Gastroesophageal sphincter (tissue), 4 donors: Measurements from ENCODE around the gene AHRR. TPM values are rescaled to one million over a fixed set of nuclear protein-coding genes. Genes with fewer than 3 reads are reported as not detected.

Experiments
- ATAC-seq: fragments of 150-250 bp; one replicate; pipeline ENCODE4 v1.9.1; 2016; ENCODE audit warnings: mild to moderate bottlenecking, moderate library complexity
- H3K27ac ChIP-seq, 4 donors: fragments of 200-600 bp; sonication (generic) in 3 of 4; 1 replicate in 3 of 4; 2 replicates in 1 of 4; pipeline ENCODE4 v1.5.1; 2016 to 2019
- H3K27me3 ChIP-seq: fragments of 200-600 bp; sonication (generic); one replicate; pipeline ENCODE4 v1.5.1; 2019
- H3K36me3 ChIP-seq, 2 donors: fragments of 200-600 bp; sonication (generic); one replicate each; pipeline ENCODE4 v1.5.1; 2019; ENCODE audit warnings: control low read depth in 1 of 2
- H3K4me1 ChIP-seq, 3 donors: fragments of 200-600 bp; sonication (generic); 1 replicate in 2 of 3; 2 replicates in 1 of 3; pipeline ENCODE4 v1.5.1; 2016 to 2019; ENCODE audit warnings: control low read depth in 2 of 3
- H3K4me3 ChIP-seq, 2 donors: fragments of 200-600 bp; sonication (generic); one replicate each; pipeline ENCODE4 v1.5.1; 2019; ENCODE audit warnings: mild to moderate bottlenecking in 1 of 2, moderate library complexity in 1 of 2
- H3K9me3 ChIP-seq, 3 donors: fragments of 200-600 bp; sonication (generic); one replicate each; pipeline ENCODE4 v1.5.1; 2017 to 2019; ENCODE audit warnings: control low read depth in 2 of 3
- EP300 ChIP-seq: sonication (generic); formaldehyde crosslinking; IDR thresholded peaks from one replicate; pipeline ENCODE4 v1.6.1; 2017; ENCODE audit warnings: antibody characterized with exemption, mild to moderate bottlenecking
- POLR2A ChIP-seq, 2 donors: fragments of 450-650 bp; IDR thresholded peaks; one replicate each; pipeline ENCODE4 v1.6.1; 2017; ENCODE audit warnings: antibody characterized with exemption in 2 of 2, mild to moderate bottlenecking in 2 of 2, moderate library complexity in 1 of 2
- POLR2AphosphoS5 ChIP-seq: sonication (generic); formaldehyde crosslinking; IDR thresholded peaks from one replicate; pipeline ENCODE4 v1.6.1; 2017; ENCODE audit warnings: antibody characterized with exemption
- WGBS, 2 donors: methylation state at CpG; one replicate each; pipeline ENCODE4 v1.1.5; 2018; ENCODE audit warnings: low coverage in 1 of 2; 5-methylcytosine and 5-hydroxymethylcytosine counted together
- total RNA-seq, 4 donors: library from RNA; depleted of rRNA; stranded (reverse); fragments of >200 nt; gene quantifications; one replicate each; pipeline ENCODE4 v1.1.0, GENCODE V29; 2016
- TF ChIP-seq, protein P1 (sequence below), 4 experiments: fragments of 200-600 bp in 2 of 4; fragments of 450-650 bp in 2 of 4; sonication (generic) in 1 of 4; IDR thresholded peaks; one replicate each; pipeline ENCODE4 v1.5.1; 2017 to 2019; ENCODE audit warnings: antibody characterized with exemption in 4 of 4, mild to moderate bottlenecking in 2 of 4, moderate library complexity in 2 of 4

AHRR gene
- total RNA-seq, 4 donors from 2014 or later, result 0.15 to 1.7 (median 0.45) TPM

DNA sequence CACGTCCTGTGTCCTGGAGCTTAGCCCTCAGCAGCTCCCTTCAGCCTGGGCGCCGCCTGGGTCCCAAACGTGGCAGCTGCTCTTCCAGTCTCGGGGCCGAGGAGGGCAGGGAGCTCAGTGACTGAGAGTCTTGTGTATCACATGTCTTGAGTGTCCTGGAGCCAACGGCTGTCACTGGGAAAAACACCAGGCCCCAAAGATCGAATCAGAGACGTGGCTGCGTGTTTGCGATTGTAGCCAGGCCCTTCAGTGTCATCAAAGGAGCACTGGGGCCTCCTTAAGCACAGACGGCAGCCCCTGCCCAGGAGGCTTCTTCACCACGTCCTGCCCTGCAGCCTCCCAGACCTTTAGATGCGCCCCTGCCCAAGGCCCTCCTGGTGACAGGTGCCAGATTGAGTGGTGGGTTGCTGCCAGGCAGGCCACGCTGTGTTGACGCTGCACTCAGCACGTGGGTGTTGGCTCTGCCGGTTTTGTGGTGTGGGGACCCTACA, 115.8 kb downstream of the AHRR start:
- WGBS, 2 donors, result 33% methylated on average over 3 of the region's 18 CpGs; no CpG with 5 or more reads in 1 of the 2 donors

DNA sequence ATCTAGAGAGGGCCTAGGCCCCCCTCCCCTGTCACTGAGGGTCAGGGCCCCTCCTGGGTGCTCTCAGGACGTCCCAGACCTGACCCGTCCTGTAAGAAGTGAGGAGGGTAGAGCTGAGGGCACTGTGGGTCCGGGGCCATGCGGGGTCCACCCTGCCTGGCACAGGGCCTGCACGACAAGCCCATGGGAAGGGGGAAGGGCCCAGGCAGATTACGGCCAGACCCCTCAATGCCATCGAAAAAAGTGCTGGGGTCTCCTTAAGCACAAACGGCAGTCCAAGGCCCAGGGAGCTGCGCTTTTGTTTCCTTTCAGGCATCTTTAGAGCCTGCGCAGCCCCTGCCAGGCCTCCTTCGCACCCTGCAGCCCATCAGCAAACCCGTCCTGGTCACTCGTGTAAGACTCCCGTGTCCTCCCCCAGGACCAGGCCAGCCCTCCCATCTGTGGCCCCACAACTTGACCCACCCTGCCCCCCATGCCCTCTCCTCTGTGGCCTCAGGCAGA, 117.0 kb downstream of the AHRR start:
- Histone ChIP-seq H3K4me3 (no peak overlapping the region), H3K9me3 (no peaks in the 10 kb centered on the region), H3K27me3 (peaks cover 44% of the 10 kb centered on the region), H3K36me3 (no peaks in the 10 kb centered on the region), H3K27ac (no peak overlapping the region), H3K4me1 (peaks cover 0 to 13% (median 8%) of the 10 kb centered on the region in 3 donors)
- 83% methylated on average over 1 of the region's 14 CpGs; no CpG with 5 or more reads in 1 of the 2 donors for WGBS, 2 donors
- ATAC-seq, result no peak
- TF ChIP-seq, protein P1, sequence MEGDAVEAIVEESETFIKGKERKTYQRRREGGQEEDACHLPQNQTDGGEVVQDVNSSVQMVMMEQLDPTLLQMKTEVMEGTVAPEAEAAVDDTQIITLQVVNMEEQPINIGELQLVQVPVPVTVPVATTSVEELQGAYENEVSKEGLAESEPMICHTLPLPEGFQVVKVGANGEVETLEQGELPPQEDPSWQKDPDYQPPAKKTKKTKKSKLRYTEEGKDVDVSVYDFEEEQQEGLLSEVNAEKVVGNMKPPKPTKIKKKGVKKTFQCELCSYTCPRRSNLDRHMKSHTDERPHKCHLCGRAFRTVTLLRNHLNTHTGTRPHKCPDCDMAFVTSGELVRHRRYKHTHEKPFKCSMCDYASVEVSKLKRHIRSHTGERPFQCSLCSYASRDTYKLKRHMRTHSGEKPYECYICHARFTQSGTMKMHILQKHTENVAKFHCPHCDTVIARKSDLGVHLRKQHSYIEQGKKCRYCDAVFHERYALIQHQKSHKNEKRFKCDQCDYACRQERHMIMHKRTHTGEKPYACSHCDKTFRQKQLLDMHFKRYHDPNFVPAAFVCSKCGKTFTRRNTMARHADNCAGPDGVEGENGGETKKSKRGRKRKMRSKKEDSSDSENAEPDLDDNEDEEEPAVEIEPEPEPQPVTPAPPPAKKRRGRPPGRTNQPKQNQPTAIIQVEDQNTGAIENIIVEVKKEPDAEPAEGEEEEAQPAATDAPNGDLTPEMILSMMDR (IDR thresholded peaks at IDR 0.05), result no peak
- TF ChIP-seq POLR2AphosphoS5, result no peak
- TF ChIP-seq POLR2A (IDR thresholded peaks at IDR 0.05), result no peak
- TF ChIP-seq EP300, result no peak

More for the DNA sequence above, 115.8 kb downstream of the AHRR start:
- peaks cover 56% of the 10 kb centered on the region for H3K27me3 ChIP-seq
- peaks cover 0 to 8% (median 7%) of the 10 kb centered on the region in 3 donors for H3K4me1 ChIP-seq
- H3K4me3 ChIP-seq, result no peak overlapping the region
- no peaks in the 10 kb centered on the region for H3K9me3 ChIP-seq
- no peak for ATAC-seq
- no peaks in the 10 kb centered on the region for H3K36me3 ChIP-seq
- TF ChIP-seq POLR2A (IDR thresholded peaks at IDR 0.05) (no peak), POLR2AphosphoS5 (no peak), EP300 (no peak)
- TF ChIP-seq, protein P1 (IDR thresholded peaks at IDR 0.05), result no peak
- H3K27ac ChIP-seq, result no peak overlapping the region

DNA sequence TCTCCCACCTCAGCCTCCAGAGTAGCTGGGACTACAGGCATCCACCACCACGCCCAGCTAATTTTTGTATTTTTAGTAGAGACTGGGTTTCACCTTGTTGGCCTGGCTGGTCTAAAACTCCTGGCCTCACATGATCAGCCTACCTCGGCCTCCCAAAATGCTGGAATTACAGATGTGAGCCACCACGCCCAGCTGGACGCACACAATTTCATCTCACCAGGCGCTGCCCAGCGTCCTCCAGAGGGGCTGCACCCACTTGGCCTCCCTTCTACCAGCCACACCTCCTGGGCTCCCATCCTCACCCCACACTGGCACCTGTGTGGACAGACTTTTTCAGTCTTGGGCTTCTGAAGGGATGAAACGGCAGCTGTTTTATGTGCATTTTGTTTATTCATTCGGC, 117.7 kb downstream of the AHRR start:
- no peak for ATAC-seq
- no peak overlapping the region for H3K4me3 ChIP-seq
- H3K27ac ChIP-seq, result no peak overlapping the region
- H3K4me1 ChIP-seq, result peaks cover 0 to 19% (median 13%) of the 10 kb centered on the region in 3 donors
- H3K27me3 ChIP-seq, result peaks cover 38% of the 10 kb centered on the region
- H3K9me3 ChIP-seq, result no peaks in the 10 kb centered on the region
- no peaks in the 10 kb centered on the region for H3K36me3 ChIP-seq
- 88% methylated on average over 4 of the region's 8 CpGs; no CpG with 5 or more reads in 1 of the 2 donors for WGBS, 2 donors
- TF ChIP-seq POLR2AphosphoS5, result no peak
- TF ChIP-seq EP300, result no peak
- TF ChIP-seq, protein P1 (IDR thresholded peaks at IDR 0.05), result no peak
- no peak for TF ChIP-seq POLR2A (IDR thresholded peaks at IDR 0.05)

DNA sequence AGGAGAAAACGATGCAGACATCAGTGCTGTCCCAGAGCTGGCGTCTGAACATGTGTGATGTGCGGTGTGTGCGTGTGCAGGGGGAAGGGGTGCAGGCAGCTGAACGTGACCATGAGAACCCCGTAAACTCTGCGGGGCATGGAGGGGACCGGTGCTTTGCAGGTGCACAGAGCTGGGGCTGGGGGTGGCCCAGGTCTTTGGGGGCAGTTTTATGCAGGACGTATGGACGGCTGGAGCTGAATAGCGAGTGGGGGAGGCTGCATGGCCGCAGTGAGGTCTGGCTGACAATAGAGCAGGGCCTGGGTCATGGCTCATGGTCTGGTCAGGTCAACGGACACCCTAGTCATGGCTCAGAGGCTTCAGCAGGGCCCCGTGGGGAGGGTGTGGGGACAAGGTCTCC, 118.1 kb downstream of the AHRR start:
- Histone ChIP-seq H3K4me1 (peaks cover 0 to 24% (median 15%) of the 10 kb centered on the region in 3 donors), H3K27me3 (peaks cover 33% of the 10 kb centered on the region), H3K36me3 (no peaks in the 10 kb centered on the region), H3K27ac (no peak overlapping the region), H3K4me3 (no peak overlapping the region), H3K9me3 (no peaks in the 10 kb centered on the region)
- ATAC-seq, result no peak
- WGBS, 2 donors, result 68 to 80% methylated on average over 2 to 11 of the region's 14 CpGs
- TF ChIP-seq, protein P1 (IDR thresholded peaks at IDR 0.05), result no peak
- TF ChIP-seq POLR2AphosphoS5 (no peak), EP300 (no peak), POLR2A (IDR thresholded peaks at IDR 0.05) (no peak)
